Bone marrow (tissue), 2 donors: ENCODE measurements around the gene LIN7C.

Experiments
- DNase-seq, 2 donors: peaks; one replicate each; lab custom pipeline; 2025; lab: John Stamatoyannopoulos, UW

Gene LIN7C

DNA sequence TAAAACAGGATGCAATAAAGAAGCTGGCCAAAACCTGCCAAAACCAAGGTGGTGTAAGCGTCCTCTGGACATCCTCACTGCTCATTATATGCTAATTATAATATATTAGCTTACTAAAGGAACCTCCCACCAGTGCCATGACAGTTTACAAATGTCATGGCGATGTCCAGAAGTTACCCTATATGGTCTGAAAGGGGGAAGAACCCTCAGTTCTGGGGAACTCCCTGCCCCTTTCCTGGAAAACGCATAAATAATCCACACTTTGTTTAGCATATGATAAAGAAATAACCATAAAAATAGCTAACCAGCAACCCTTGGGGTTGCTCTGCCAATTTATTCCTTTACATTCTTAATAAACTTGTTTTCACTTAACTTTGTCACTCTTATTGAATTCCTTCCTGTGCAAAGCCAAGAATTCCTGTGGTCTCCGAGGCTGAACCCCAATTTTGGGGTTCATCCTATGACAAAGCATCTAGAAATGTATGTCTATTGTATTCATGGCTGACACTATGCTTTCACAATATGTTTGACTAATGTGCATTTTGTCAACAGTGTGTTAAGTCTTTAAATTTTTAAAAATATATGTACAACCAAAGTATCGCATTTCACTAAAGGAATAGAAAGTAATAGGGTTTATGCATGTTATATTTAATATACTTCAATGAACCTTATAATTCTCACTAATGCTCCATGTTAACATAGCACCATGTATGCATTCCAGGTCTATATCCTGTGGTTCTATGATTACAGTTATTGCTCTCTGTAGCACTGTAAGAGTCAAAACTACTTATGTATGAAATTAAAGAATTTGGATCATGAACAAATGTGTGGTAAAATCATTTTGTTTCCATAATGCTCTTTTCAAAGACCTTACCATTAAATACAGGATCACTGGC lies 59.0 kb downstream of the LIN7C start:
- no peak for DNase-seq

- no peak for DNase-seq
Measured at GRCh38 chr11:27445625-27446024, 60.9 kb downstream of the LIN7C start.

DNA sequence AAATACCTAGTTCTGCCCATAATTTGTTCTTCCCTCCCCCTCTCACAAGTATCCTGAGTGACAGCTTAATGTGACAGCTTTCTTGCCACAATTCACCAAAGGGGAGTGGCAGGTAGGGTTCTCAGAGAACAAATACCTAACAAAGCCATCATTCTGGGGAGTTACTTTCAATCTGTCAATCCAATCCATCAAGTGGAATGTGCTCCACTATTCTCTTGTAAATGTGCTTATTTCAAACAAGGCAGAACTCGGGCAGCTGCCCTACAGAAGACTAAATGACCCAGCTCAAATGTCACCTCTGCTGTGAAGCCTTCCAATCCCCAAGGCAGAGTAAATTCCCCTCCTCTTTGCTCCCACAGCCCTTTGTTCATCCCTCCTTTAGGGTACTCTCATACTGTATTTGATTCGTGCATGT lies 61.8 kb downstream of the LIN7C start:
- no peak for DNase-seq
